Kidney glomerular epithelial cell (primary cell): ENCODE results near the gene NBPF15.
"Not testable (repeated sequence)": the region's sequence is repeated elsewhere in the genome, so short reads cannot be mapped to it uniquely, and the experiment has no call there.

ENCODE experiments used
- DNase-seq: peaks from one replicate; lab custom pipeline; 2025; lab: John Stamatoyannopoulos, UW

The NBPF15 gene, protein sequence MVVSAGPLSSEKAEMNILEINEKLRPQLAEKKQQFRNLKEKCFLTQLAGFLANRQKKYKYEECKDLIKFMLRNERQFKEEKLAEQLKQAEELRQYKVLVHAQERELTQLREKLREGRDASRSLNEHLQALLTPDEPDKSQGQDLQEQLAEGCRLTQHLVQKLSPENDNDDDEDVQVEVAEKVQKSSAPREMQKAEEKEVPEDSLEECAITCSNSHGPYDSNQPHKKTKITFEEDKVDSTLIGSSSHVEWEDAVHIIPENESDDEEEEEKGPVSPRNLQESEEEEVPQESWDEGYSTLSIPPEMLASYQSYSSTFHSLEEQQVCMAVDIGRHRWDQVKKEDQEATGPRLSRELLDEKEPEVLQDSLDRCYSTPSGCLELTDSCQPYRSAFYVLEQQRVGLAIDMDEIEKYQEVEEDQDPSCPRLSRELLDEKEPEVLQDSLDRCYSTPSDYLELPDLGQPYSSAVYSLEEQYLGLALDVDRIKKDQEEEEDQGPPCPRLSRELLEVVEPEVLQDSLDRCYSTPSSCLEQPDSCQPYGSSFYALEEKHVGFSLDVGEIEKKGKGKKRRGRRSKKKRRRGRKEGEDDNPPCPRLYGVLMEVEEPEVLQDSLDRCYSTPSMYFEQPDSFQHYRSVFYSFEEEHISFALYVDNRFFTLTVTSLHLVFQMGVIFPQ

DNA sequence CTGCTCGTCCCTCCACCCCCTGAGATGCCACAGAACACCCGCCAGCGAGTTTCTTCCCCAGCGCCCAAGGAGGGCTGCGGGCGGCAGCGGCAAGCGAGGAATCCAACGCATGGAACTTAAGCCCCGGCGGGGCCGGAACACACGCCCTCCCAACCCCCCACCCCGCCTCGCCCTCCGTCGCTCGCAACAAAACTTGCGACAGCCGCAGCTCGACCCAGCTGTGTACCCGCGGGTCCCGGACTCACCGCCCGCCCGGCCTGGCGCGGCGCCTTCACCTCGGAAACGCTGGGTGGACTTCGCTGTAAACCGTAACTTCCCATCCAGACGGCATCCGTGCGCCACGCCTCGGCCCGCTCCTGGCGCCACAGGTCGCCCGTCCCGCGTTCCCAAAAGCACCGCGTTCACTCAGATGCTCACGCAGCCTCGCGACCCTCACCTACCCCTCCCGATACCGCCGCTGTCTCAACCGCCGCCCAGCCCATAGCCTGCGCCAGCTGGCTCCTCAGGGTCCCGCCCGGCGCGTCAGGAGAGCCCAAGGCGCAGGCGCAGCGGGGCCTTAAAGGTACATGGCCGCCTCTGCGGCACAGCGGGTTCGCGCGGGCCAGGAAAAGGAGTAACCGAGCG lies at the start of gene NBPF15:
Gene NBPF15, minus strand, starts transcription at position 534 of the 624 bp plus-strand sequence. CDS start 21,666 bp downstream, outside the sequence.
- peak; percentile 26 for DNase-seq

DNA sequence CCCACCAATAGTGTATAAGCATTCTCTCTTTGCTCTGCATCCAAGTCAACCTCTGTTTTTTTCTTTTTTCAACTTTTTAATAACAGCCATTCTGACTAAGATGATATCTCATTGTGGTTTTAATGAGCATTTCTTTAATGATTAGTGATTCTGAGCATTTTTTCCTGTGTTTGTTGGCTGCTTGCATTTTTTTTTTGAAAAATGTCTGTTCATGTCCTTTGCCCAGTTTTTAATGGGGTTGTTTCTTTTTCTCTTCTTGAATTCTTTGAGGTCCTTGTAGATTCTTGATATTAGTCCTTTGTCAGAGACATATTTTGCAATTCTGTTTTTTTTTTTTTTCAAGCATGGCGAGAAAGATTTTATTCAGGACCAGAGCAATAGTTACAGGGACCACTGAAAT lies 35.0 kb upstream of the NBPF15 start:
- not testable (repeated sequence) for DNase-seq

DNA sequence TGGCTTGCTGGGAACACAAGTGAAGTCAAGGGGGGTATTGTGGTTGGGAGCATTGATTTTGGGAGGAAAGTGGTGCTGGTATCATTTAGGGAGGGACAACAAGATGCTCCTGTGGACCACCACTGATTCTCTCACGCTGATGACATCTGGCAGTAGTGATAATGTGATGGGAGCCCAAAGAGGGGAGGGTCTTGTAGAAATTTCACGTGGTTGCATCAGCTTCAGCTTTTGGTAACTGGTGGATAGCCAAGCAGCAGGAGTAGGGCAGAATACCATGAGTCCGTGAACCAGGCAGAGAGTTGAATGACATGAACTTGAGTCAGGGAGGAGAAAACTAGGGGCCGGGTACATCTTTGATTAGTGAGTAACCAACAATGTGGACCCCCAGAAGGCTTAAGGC lies 32.7 kb upstream of the NBPF15 start:
- not testable (repeated sequence) for DNase-seq

DNA sequence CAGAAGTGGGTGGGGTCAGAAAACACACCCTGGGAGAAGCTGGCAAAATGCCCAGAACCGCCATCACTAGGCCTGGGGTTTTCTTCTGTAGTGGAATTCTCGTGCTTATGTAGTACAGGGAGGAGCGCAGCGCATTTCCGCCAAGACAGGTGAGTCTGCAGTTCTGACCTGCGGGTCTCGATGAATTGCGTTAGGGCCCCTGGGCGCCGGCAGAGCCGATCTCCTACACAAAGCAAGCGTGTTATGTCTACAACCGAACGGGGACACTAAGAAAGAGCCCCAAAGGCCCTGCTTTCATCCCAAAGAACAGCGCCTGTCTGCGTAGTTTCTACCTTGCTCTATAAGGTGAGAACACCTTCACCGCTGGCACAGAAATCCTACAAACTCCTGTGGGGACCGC lies 28.9 kb upstream of the NBPF15 start:
- DNase-seq = not testable (repeated sequence)

DNA sequence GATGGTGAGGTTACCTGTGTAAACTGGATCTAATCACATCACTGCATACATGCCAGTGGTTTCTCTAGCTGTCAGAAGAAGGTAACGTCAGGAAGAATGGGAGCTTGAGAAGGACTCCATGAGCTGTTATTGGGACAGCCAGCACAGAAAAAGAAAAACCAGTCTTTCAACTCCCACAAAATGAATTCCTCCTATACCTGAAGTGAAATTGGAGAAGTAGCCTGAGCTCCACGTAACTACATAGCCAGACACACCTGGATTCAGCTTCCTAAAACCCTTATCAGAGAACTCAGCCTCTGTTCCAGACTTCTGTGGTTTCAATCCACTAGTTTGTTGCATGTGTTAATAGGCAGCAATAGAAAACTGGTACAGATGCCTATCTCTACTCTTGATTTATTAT lies 25.5 kb upstream of the NBPF15 start:
- DNase-seq = not testable (repeated sequence)

DNA sequence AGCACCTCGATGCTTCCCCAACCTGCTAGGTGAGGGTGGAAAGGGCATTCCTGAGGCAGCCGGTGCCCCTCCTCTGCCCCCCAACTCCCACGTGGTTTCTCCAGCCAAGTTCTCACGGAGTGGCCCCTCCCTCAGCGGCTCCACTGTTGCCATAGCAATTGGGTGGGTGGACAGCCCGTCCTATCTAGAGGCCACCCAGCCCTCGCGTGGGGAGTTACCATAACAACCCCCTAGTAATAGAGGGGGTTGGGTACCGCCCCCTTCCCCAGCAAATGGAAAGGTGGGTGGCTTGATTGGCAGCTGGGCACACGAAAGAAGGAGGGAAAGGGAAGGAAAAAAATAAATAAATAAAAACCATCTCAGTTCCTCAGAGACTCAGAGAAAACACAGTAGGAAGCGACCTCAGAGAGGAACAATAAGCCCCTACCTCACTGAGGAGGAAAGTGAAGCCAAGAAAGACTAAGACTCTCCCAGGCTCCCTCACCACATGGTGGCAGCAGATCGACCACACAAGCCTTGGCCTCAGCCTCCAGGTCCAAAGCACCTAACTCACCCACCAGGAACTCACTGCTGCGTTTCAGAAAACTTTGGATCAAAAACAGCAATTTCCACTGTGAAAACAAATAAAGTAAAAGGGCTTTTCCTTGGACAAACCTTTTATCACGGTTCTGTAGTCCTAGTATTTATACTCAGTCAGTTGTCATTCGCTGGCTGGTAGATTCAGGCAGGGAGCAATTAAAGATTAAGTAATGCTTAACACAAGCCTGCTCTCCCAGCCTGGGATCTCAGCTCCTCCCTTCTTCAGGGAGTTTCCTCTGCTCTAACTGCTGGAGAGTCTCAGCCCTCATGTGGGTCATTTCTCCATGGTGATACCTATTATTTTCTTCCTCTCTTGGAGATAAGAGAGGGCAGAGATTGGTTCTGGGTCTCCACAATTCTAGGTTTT lies 23.9 kb upstream of the NBPF15 start:
- not testable (repeated sequence) for DNase-seq

DNA sequence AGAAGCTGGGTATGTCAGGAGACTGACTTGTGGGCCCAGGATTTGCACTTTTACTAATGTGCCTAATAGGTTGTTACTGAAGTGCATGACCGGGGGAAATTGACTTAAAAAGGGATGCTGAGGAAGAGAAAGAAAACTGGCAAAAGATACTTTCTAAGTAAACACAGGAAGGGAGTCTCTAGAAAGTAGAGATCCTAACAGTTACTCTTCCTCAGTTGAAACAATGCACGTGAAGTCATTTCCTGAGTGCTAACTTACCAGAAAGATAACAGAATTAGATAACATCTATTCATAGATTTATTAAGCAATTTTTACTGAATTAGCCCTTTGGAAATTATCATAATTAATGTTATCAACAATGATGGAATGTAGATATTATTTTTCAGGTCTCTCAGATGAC lies 12.4 kb upstream of the NBPF15 start:
- DNase-seq = not testable (repeated sequence)

DNA sequence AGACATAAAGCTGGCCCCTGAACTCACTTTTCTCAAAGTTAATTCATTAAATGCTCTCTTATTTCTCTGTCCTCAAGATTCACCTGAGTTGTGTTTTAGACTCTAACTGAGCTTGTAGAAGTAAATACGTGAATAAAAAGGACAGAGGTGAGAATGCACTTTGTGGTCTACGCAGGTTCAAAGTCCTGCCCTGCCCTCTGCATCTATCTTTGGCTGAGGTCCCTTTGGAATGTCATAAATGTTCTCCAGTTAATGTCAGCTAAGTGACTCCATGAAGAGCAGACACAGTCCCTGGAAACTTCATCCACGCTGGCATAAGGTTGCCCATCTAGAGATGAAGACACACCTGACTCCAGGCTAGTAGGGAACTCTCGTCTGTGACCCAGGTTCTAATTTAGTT lies 10.0 kb upstream of the NBPF15 start:
- not testable (repeated sequence) for DNase-seq

DNA sequence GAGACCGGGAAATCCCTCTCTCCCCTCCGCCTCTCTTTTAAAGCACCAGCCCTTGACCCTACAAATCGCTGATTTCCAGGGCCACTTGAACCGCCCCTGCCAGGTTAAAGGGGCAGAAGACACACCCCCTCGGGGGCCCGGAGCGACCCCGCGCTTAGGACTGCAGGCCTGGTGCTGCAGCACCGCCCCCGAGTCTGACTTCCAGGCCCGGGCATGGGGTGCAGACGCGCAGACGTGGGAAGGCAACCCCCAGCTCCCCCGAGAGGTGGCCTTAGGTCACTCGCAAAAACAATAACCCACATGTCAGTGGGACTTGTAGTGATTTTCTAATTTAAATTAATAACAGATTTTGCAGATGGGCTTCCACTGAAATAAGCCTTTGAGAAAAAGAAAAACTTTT lies 309 bp upstream of the NBPF15 start:
- DNase-seq = not testable (repeated sequence)

DNA sequence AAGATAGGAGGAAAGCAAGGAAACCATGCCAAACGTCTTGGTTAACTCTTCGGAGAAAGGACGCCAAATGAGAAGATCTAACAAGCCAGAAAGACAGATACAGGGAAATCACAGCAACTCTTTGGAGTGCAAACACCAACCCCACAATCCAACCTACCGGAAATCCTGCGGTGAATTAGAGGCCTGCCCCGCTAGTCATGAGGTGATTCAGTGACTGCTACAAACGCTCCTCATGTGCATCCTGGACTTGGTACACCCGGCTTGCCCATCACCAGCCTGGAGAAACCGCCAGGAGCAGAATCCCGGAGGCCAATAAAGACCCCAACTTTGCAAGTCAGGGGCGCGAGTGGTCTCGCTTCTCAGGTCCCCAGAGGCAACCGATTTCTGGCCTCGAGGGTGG lies 783 bp downstream of the NBPF15 start:
- not testable (repeated sequence) for DNase-seq

DNA sequence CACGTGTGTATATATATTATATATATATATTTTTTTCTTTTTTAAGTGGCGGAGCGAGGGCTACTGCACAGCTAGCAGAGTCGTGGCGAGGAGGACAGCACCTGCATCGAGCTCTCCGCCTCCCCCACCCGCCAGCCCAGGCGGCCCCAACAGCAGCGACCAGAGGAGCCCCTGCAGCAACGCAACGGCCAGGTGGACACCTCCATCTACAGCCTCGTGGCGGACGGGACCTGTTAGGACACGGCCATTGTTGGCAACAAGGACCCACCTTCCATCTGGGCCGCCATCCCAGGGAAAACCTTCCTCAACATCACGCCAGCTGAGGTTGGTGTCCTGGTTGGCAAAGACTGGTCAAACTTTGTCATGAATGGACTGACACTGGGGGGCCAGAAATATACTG lies 19.1 kb downstream of the NBPF15 start:
- DNase-seq = not testable (repeated sequence)

DNA sequence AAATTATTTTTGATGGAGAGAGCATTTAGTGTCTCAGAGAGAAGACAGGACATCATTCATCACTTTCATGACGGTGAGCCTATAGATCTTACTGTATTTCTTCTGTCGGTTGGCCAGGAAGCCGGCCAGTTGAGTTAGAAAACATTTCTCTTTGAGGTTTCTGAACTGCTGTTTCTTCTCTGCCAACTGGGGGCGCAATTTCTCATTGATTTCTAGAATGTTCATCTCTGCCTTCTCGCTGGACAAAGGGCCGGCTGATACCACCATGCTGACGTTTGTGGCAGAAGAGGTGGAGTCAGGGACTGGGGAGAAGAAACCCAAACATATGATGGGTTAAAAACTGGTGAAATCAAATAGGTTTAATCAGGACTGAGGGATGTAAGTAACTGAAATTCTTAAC lies 21.7 kb downstream of the NBPF15 start:
- DNase-seq = not testable (repeated sequence)

DNA sequence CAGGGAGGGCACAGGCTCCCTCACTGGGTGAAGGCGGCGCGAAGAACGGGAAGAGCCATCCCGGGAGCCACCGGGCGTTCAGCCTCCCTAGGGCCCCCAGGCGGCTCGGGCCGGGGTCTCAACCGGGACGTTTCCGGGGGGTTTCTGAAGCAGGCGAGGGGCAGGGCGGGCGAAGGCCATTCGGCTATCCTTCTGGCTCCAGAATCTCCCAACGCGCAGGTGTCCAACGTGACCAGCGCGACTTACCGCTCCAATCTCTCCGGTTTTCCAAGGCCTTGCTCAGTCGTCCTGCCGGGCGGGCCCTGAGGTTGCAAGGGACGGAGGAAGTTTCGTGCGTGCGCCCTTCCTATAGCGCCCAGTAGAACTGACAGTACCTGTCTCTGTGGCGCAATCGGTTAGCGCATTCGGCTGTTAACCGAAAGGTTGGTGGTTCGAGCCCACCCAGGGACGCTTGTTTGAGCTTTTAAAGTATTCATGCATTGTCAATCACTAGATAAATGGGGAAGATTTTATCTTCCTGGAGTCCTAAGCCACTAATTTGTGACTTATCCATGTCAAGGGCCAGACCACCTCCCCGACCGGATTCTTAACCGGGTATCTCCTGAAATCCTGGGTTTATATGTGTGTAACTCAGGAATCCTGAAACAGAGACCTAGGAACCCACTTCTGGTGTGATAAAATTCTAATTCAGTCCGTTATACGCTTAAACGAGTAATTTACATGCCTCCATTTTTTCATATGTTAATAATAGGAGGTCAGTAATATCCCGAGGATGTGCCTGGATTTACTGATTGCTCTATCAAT lies 42.4 kb downstream of the NBPF15 start:
- DNase-seq = peak; percentile 31

DNA sequence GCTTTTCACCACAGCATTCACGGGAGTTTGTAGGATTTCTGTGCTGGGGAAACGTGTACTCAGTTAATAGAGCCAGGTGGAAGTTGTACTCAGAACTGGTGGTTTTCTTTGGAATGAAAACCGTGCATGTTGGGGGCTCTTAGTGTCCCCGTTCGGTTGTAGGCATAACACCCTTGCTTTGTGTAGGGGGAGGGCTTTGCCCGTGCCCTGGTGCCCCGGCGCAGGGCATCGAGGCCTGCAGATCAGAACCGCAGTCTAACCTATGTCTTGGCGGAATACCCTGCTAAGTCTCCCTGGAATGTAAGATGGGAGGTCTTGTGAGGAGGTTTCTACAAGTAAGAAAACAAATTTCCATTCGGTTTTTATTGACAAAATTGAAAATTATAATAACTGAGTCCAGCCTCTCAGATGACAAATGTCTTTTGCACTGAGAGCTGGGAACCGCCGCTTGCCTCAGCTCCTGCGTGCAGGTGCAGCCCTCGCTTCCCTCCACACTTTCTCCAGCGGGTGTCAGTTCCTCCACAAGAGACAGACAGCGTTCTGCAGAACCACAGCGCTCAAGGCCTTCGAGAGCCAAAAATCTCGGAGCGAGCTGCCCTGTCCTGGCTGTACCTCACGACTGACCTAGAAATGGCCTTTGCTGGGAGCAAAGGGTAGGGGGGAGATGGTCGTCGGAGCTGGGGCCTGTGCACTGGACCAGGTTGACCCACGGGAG lies 47.9 kb downstream of the NBPF15 start:
- DNase-seq = not testable (repeated sequence)

DNA sequence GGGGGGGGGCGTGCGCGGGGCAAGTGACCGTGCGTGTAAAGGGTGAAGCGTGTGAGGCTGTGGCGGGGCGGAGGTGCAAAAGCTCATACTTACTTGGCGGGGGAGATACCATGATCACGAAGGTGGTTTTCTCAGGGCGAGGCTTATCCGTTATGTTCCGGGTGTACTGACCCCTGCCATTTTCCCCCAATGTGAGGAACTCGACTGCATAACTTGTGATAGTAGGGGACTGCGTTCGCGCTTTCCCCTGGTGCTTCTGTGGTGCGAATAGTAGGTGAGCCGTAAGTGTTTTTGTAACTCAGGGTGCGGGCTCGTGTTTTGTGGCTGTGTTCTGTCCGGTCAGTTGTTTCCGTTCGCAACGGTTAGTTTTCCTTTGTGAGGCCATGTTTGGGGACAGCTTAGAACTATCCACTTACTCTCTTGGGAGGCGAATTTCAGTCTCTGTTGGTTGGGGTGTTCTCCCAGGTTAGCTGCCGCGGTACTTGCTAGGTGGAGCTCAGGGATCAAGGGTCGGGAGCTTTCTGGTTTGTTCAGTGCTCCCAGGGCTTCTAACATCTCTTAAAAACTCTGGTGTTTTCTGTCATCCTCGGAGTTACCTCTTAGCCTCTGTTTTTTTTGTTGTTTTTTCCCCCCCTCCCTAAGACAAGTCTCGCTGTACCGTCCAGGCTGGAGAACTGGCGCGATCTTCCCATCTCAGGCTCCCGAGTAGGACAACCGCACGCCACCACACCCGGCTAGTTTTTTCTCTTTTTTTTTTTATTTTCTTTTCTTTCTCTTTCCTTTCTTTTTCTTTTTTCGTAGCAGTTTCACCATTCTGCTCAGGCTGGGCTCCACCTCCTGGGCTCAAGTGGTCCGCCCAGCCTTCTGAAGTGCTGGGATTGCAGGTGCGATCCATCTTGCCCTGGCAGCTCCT lies 48.7 kb downstream of the NBPF15 start:
- DNase-seq = peak; percentile 98

DNA sequence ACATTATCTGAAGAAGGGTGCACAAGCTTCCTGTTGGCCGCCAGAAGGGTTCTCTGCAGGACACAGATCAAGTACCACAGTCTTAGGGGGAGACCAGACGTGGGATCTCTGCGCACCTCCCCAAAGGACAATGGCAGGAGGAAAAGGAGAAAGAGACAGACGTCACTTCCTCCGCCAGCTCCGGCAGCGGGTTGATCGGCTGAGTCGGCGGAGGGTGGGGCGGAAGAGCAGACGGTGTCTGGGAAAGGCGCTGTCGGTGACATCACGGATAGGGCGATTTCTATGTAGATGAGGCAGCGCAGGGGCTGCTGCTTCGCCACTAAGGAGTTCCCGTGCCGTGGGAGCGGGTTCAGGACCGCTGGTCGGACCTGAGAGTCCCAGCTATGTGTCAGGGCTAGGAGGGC lies 49.4 kb downstream of the NBPF15 start:
- DNase-seq = peak; percentile 59

DNA sequence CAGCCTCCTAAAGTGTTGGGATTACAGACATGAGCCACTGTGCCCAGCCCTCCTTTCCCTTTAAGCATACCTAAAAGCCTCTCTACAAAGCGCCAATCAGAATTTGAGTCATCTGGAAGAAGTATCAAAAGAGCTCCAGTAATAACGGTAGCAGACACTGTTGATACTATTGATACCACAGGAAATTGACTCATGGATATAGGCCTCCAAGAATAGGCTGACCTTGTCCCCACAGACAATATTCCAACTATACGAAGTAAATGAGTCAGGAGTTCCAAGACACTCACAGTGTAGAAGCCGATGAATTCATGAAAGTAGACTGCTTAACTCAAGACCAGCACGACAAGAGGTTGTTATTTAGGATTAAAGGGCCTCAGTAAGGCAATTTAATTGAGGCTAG lies 58.7 kb downstream of the NBPF15 start:
- DNase-seq = not testable (repeated sequence)

DNA sequence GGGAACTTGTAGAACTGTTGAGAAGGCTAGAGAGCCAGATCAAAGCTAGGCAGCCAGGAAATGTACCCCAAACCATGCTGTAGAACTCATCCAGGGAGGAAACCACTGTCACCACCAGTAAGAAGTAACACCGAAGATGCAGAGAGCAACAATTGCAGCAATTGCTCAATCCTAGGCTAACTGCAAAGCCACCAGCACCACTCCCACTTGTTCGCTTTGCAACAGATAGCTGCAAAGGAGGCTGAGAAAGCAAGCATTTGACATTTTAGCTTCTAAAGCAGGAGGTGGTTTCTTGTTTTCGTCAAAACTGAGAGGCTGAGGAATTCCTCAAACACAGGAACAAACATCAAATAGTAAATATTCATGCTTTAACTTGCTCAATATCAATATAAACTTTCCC lies 89.8 kb downstream of the NBPF15 start:
- not testable (repeated sequence) for DNase-seq
